Neuronal stem cell (in vitro differentiated cells): ENCODE measurements around the gene CAMK2N1.
A peak's percentile ranks its signal among the peaks of the same experiment; 100 is the strongest.

Experiments
- DNase-seq: peaks from one replicate; pipeline ENCODE4 v3.0.0-alpha.2; 2013; ENCODE audit warnings: low spot score
- H2AFZ ChIP-seq: one replicate; pipeline ENCODE4 v1.6.1; 2013; ENCODE audit warnings: mild to moderate bottlenecking, low read length, inconsistent platforms
- H2AK5ac ChIP-seq: 2 replicates; pipeline ENCODE4 v1.6.1; 2013; ENCODE audit warnings: low read depth, mild to moderate bottlenecking, inconsistent platforms, low read length, moderate library complexity, mixed read lengths
- H2BK120ac ChIP-seq: 2 replicates; pipeline ENCODE4 v1.6.1; 2013; ENCODE audit warnings: low read depth, mild to moderate bottlenecking, inconsistent platforms, low read length, moderate library complexity, mixed read lengths
- H2BK12ac ChIP-seq: one replicate; pipeline ENCODE4 v1.6.1; 2013; ENCODE audit warnings: low read length, inconsistent platforms
- H2BK15ac ChIP-seq: 2 replicates; pipeline ENCODE4 v1.6.1; 2013; ENCODE audit warnings: mild to moderate bottlenecking, low read length, inconsistent platforms, mixed read lengths
- H2BK5ac ChIP-seq: one replicate; pipeline ENCODE4 v1.6.1; 2013; ENCODE audit warnings: inconsistent platforms, mild to moderate bottlenecking, low read length, moderate library complexity
- H3K14ac ChIP-seq: one replicate; pipeline ENCODE4 v1.6.1; 2013; ENCODE audit warnings: low read length, inconsistent platforms
- H3K18ac ChIP-seq: 2 replicates; pipeline ENCODE4 v1.6.1; 2013; ENCODE audit warnings: low read length, inconsistent platforms
- H3K23ac ChIP-seq: 2 replicates; pipeline ENCODE4 v1.6.1; 2013; ENCODE audit warnings: low read depth, mild to moderate bottlenecking, mixed read lengths, low read length, inconsistent platforms; ENCODE audit not compliant: poor library complexity
- H3K27ac ChIP-seq: replicated peaks from 3 replicates; pipeline ENCODE4 v1.5.1; 2013; ENCODE audit warnings: low read length, inconsistent platforms
- H3K27me3 ChIP-seq, 3 experiments: 2 replicates each; pipeline ENCODE4 v1.6.1; 2013; ENCODE audit warnings: low read length in 3 of 3, mild to moderate bottlenecking in 2 of 3, inconsistent platforms in 1 of 3, low read depth in 1 of 3, mixed read lengths in 1 of 3, moderate library complexity in 1 of 3; ENCODE audit not compliant: control insufficient read depth in 3 of 3, insufficient read depth in 3 of 3
- H3K36me3 ChIP-seq, 2 donors: replicated peaks in 1 of 2; 2 replicates each; pipeline ENCODE4 v1.6.1; 2013; ENCODE audit warnings: low read length in 2 of 2; ENCODE audit not compliant: control insufficient read depth in 2 of 2, insufficient read depth in 2 of 2
- H3K4ac ChIP-seq: 2 replicates; pipeline ENCODE4 v1.6.1; 2013; ENCODE audit warnings: inconsistent platforms, mild to moderate bottlenecking, low read length, moderate library complexity
- H3K4me1 ChIP-seq, 2 donors: 1 replicate in 1 of 2; 2 replicates in 1 of 2; pipeline ENCODE4 v1.6.1; 2013; ENCODE audit warnings: low read length in 2 of 2, low read depth in 1 of 2; ENCODE audit not compliant: control insufficient read depth in 2 of 2, insufficient read depth in 1 of 2
- H3K4me2 ChIP-seq: one replicate; pipeline ENCODE4 v1.6.1; 2013; ENCODE audit warnings: mild to moderate bottlenecking, low read length, inconsistent platforms; ENCODE audit not compliant: insufficient read depth, poor library complexity, severe bottlenecking
- H3K4me3 ChIP-seq, 2 donors: 2 replicates each; pipeline ENCODE4 v1.5.1; 2013; ENCODE audit warnings: low read length in 2 of 2, mild to moderate bottlenecking in 2 of 2, inconsistent platforms in 1 of 2, moderate library complexity in 1 of 2
- H3K79me1 ChIP-seq: one replicate; pipeline ENCODE4 v1.6.1; 2013; ENCODE audit warnings: low read depth, mild to moderate bottlenecking, inconsistent platforms, low read length, moderate library complexity
- H3K9ac ChIP-seq: one replicate; pipeline ENCODE4 v1.6.1; 2013; ENCODE audit warnings: mild to moderate bottlenecking, low read depth, low read length, inconsistent platforms; ENCODE audit not compliant: poor library complexity
- H3K9me3 ChIP-seq, 2 donors: replicated peaks in 1 of 2; 2 replicates each; pipeline versions ENCODE3 to v1.6.1; 2013; ENCODE audit warnings: low read length in 2 of 2, mild to moderate bottlenecking in 2 of 2, inconsistent platforms in 1 of 2, low read depth in 1 of 2, mixed read lengths in 1 of 2, moderate library complexity in 1 of 2; ENCODE audit not compliant: control insufficient read depth in 2 of 2, insufficient read depth in 1 of 2
- H4K8ac ChIP-seq: one replicate; pipeline ENCODE4 v1.6.1; 2013; ENCODE audit warnings: low read depth, mild to moderate bottlenecking, inconsistent platforms, low read length, moderate library complexity
- H4K91ac ChIP-seq: one replicate; pipeline ENCODE4 v1.6.1; 2013; ENCODE audit warnings: low read length, low read depth, mild to moderate bottlenecking, inconsistent platforms; ENCODE audit not compliant: poor library complexity
- WGBS, 2 donors: extraction: QIAGEN DNeasy Blood & Tissue Kit; methylation state at CpG; one replicate each; pipeline ENCODE4 v1.1.7; 2013; ENCODE audit warnings: missing lambda C conversion rate in 2 of 2, mixed read lengths in 1 of 2; ENCODE audit not compliant: insufficient read length in 2 of 2, insufficient replicate concordance in 1 of 2; ENCODE audit errors: extremely low coverage in 2 of 2; 5-methylcytosine and 5-hydroxymethylcytosine counted together

Gene CAMK2N1

GRCh38 chr1:20472121-20472520 is 13.9 kb downstream of the CAMK2N1 start:
- H2BK120ac ChIP-seq, result no peak overlapping the region
- H2AFZ ChIP-seq, result no peak overlapping the region
- H2AK5ac ChIP-seq, result no peak overlapping the region
- no peaks in the 10 kb centered on the region for H3K36me3 ChIP-seq
- no peak overlapping the region for H4K8ac ChIP-seq
- no peak overlapping the region for H2BK15ac ChIP-seq
- H3K4me2 ChIP-seq, result no peak overlapping the region
- no peaks in the 10 kb centered on the region for H3K79me1 ChIP-seq
- no peak overlapping the region for H3K27ac ChIP-seq
- DNase-seq, result no peak
- no peak overlapping the region for H2BK5ac ChIP-seq
- no CpG with 5 or more reads among the region's 4 CpGs for WGBS, 2 donors
- peaks cover 0 to 14% (median 8%) of the 10 kb centered on the region in 3 experiments for H3K27me3 ChIP-seq
- no peak overlapping the region for H3K4me3 ChIP-seq
- no peak overlapping the region for H2BK12ac ChIP-seq
- no peak overlapping the region for H3K14ac ChIP-seq
- no peak overlapping the region for H3K23ac ChIP-seq
- H3K4ac ChIP-seq, result no peak overlapping the region
- H3K18ac ChIP-seq, result no peak overlapping the region
- no peaks in the 10 kb centered on the region for H3K9me3 ChIP-seq
- H3K4me1 ChIP-seq, result peaks cover 11 to 14% of the 10 kb centered on the region in 2 donors
- H3K9ac ChIP-seq, result no peak overlapping the region
- H4K91ac ChIP-seq, result no peak overlapping the region

- no peak overlapping the region for H3K4me3 ChIP-seq
- DNase-seq, result no peak
- H3K23ac ChIP-seq, result no peak overlapping the region
- H3K4ac ChIP-seq, result no peak overlapping the region
- no peak overlapping the region for H2BK5ac ChIP-seq
- H3K18ac ChIP-seq, result no peak overlapping the region
- no peaks in the 10 kb centered on the region for H3K36me3 ChIP-seq
- peaks cover 0 to 29% (median 1%) of the 10 kb centered on the region in 3 experiments for H3K27me3 ChIP-seq
- H3K79me1 ChIP-seq, result no peaks in the 10 kb centered on the region
- H3K27ac ChIP-seq, result no peak overlapping the region
- no peak overlapping the region for H3K9ac ChIP-seq
- no peak overlapping the region for H2BK15ac ChIP-seq
- H3K4me2 ChIP-seq, result no peak overlapping the region
- H3K4me1 ChIP-seq, result peaks cover 2 to 6% of the 10 kb centered on the region in 2 donors
- no peak overlapping the region for H3K14ac ChIP-seq
- H2BK120ac ChIP-seq, result no peak overlapping the region
- H3K9me3 ChIP-seq, result no peaks in the 10 kb centered on the region
- H2BK12ac ChIP-seq, result no peak overlapping the region
- H4K91ac ChIP-seq, result no peak overlapping the region
- no CpG with 5 or more reads among the region's 3 CpGs for WGBS, 2 donors
- H2AK5ac ChIP-seq, result no peak overlapping the region
- H4K8ac ChIP-seq, result no peak overlapping the region
- H2AFZ ChIP-seq, result no peak overlapping the region
Observed at GRCh38 chr1:20470194-20470593, 15.8 kb downstream of the CAMK2N1 start.

GRCh38 chr1:20469406-20470076 is 16.5 kb downstream of the CAMK2N1 start:
- Histone ChIP-seq H2BK15ac (no peak overlapping the region), H3K14ac (no peak overlapping the region), H2AFZ (no peak overlapping the region), H2BK5ac (no peak overlapping the region), H3K4me1 (peaks cover 2 to 6% of the 10 kb centered on the region in 2 donors), H3K27me3 (peaks cover 0 to 33% (median 1%) of the 10 kb centered on the region in 3 experiments), H3K79me1 (no peaks in the 10 kb centered on the region), H3K9me3 (no peaks in the 10 kb centered on the region), H3K27ac (no peak overlapping the region), H3K36me3 (no peaks in the 10 kb centered on the region), H2BK120ac (no peak overlapping the region), H3K4ac (no peak overlapping the region), H2AK5ac (no peak overlapping the region), H3K4me3 (no peak overlapping the region), H3K23ac (no peak overlapping the region), H2BK12ac (no peak overlapping the region), H3K9ac (no peak overlapping the region), H4K91ac (no peak overlapping the region), H3K4me2 (no peak overlapping the region), H4K8ac (no peak overlapping the region), H3K18ac (no peak overlapping the region)
- no peak for DNase-seq
- no CpG with 5 or more reads among the region's 1 CpG for WGBS, 2 donors

GRCh38 chr1:20466273-20466672 is 19.7 kb downstream of the CAMK2N1 start:
- Histone ChIP-seq H2BK15ac (no peak overlapping the region), H3K27ac (no peak overlapping the region), H3K9me3 (peaks cover 0 to 5% of the 10 kb centered on the region in 2 donors), H2AK5ac (peak overlapping the region; percentile 80), H3K9ac (no peak overlapping the region), H3K36me3 (no peaks in the 10 kb centered on the region), H3K23ac (peak overlapping the region; percentile 83), H2BK5ac (no peak overlapping the region), H2BK12ac (no peak overlapping the region), H2AFZ (no peak overlapping the region), H2BK120ac (no peak overlapping the region), H3K4me3 (no peak overlapping the region), H4K91ac (no peak overlapping the region), H3K27me3 (peaks cover 0 to 33% (median 0%) of the 10 kb centered on the region in 3 experiments), H3K18ac (peak overlapping the region; percentile 68), H3K4ac (no peak overlapping the region), H3K14ac (no peak overlapping the region), H3K79me1 (no peaks in the 10 kb centered on the region), H3K4me2 (no peak overlapping the region), H3K4me1 (peaks cover 0 to 4% of the 10 kb centered on the region in 2 donors), H4K8ac (no peak overlapping the region)
- no CpG with 5 or more reads among the region's 9 CpGs for WGBS, 2 donors
- DNase-seq, result no peak
